ENCODE measurements around the gene TRHDE. TPM values are rescaled to one million over a fixed set of nuclear protein-coding genes. Genes with fewer than 3 reads are reported as not detected.

TRHDE gene
- total RNA-seq, 6 experiments from 2014 or later: 65.7 to 106 (median 93.3) TPM

- Mint-ChIP-seq H3K9me3 (no peaks in the 10 kb centered on the region), H3K27ac (no peak overlapping the region; the same call in 1 of the 2 replicates), H3K36me3 (ENCODE audit: low read depth) (peaks cover 33% of the 10 kb centered on the region), H3K4me1 (ENCODE audit: low read depth) (peaks cover 22% of the 10 kb centered on the region), H3K27me3 (ENCODE audit: insufficient read depth) (peaks cover 6% of the 10 kb centered on the region), H3K4me3 (no peak overlapping the region)
- no peak for DNase-seq
- TF ChIP-seq, protein P1, sequence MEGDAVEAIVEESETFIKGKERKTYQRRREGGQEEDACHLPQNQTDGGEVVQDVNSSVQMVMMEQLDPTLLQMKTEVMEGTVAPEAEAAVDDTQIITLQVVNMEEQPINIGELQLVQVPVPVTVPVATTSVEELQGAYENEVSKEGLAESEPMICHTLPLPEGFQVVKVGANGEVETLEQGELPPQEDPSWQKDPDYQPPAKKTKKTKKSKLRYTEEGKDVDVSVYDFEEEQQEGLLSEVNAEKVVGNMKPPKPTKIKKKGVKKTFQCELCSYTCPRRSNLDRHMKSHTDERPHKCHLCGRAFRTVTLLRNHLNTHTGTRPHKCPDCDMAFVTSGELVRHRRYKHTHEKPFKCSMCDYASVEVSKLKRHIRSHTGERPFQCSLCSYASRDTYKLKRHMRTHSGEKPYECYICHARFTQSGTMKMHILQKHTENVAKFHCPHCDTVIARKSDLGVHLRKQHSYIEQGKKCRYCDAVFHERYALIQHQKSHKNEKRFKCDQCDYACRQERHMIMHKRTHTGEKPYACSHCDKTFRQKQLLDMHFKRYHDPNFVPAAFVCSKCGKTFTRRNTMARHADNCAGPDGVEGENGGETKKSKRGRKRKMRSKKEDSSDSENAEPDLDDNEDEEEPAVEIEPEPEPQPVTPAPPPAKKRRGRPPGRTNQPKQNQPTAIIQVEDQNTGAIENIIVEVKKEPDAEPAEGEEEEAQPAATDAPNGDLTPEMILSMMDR (IDR thresholded peaks at IDR 0.05): no peak
Measured at GRCh38 chr12:72485017-72485701, 213.0 kb downstream of the TRHDE start.

DNA sequence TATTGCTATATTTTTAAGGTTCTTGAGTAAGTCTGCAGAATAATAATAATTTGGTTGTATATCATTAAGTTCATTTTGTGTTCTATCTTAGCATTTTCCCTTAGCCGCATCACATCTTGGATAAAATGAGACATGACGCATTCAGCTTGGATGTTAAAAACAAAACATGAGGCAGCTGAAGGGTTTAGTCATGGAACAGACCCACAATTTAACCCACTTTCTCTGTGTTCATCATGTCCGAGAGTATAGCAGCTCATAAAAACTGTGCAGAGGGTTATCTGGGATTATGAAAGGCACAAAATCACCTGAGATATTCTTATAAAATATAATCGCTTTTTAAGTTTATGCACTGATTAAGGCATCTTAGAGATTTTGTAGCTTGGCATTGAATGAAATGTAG is 219.3 kb downstream of the TRHDE start:
- Mint-ChIP-seq H3K4me1 (ENCODE audit: low read depth) (peaks cover 46% of the 10 kb centered on the region), H3K4me3 (no peak overlapping the region), H3K27ac (no peak overlapping the region), H3K27me3 (ENCODE audit: insufficient read depth) (peaks cover 3% of the 10 kb centered on the region), H3K9me3 (no peaks in the 10 kb centered on the region), H3K36me3 (ENCODE audit: low read depth) (peaks cover 34% of the 10 kb centered on the region)
- TF ChIP-seq, protein P1 (IDR thresholded peaks at IDR 0.05): no peak
- no peak for DNase-seq

DNA sequence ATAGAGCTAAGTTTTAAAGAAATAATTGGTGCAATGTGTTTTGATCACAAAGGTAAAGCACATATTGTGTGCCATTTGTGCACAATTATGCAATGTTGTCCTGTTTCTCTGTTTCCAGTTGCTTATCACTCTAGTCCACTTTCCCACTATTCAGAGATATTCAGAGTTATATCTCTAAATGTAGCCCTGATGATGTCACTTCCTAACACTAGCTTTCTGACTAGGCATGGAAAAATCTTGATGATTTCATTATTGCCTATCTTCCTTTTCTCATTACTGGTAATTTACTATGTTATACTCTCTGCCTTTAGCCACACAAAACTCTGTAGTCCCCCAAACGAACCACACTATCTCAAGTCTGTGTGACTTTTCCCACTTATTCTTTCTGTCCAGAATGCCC is 221.2 kb downstream of the TRHDE start:
- Mint-ChIP-seq H3K27ac (no peak overlapping the region), H3K4me1 (ENCODE audit: low read depth) (peaks cover 50% of the 10 kb centered on the region)

DNA sequence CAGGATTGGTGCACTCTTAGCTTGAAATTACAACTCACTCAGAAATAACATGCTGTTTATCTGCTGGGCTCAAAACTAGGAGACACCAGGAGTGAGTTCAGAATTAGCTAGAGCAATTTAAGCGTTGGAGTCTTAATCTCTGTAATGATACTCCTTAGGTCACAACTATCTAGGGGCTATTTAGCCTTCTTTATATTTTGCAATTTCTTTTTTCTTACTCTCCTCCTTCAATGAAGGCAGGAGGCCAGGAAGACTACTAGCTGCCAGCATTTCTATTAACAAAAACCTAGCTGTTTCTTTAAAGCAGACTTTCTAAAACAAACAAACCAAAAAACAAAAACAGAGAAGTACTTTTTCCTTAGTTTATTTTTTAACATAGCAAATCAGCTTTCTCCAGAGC is 226.2 kb downstream of the TRHDE start:
- Mint-ChIP-seq H3K36me3 (ENCODE audit: low read depth) (peaks cover 14% of the 10 kb centered on the region), H3K4me1 (ENCODE audit: low read depth) (peaks cover 30% of the 10 kb centered on the region), H3K27me3 (ENCODE audit: insufficient read depth) (no peaks in the 10 kb centered on the region), H3K9me3 (no peaks in the 10 kb centered on the region), H3K27ac (peak overlapping the region; percentile 62; the same call in 1 of the 2 replicates), H3K4me3 (no peak overlapping the region; the same call in 1 of the 2 replicates)
- no peak for DNase-seq
- TF ChIP-seq, protein P1 (IDR thresholded peaks at IDR 0.05): no peak

More for the DNA sequence above, 221.2 kb downstream of the TRHDE start:
- DNase-seq: no peak
- Mint-ChIP-seq H3K27me3 (ENCODE audit: insufficient read depth) (no peaks in the 10 kb centered on the region), H3K36me3 (ENCODE audit: low read depth) (peaks cover 15% of the 10 kb centered on the region), H3K9me3 (no peaks in the 10 kb centered on the region), H3K4me3 (no peak overlapping the region)
- TF ChIP-seq, protein P1 (IDR thresholded peaks at IDR 0.05): no peak

GRCh38 chr12:72499244-72499643 is 227.1 kb downstream of the TRHDE start:
- DNase-seq: peak; percentile 45
- no peaks in the 10 kb centered on the region for H3K27me3 Mint-ChIP-seq (ENCODE audit: insufficient read depth)

More at GRCh38 chr12:72499244-72499643, 227.1 kb downstream of the TRHDE start:
- TF ChIP-seq, protein P1 (IDR thresholded peaks at IDR 0.05): no peak
- H3K36me3 Mint-ChIP-seq (ENCODE audit: low read depth): peaks cover 18% of the 10 kb centered on the region
- H3K9me3 Mint-ChIP-seq: no peaks in the 10 kb centered on the region
- peaks cover 21% of the 10 kb centered on the region for H3K4me1 Mint-ChIP-seq (ENCODE audit: low read depth)
- H3K4me3 Mint-ChIP-seq: no peak overlapping the region
- H3K27ac Mint-ChIP-seq: 0 out of 2 replicates have a peak overlapping the region, but pooled peaks have one; percentile 20
